GM18517 (cell line): ENCODE data around the gene OXCT1.
"Not testable (repeated sequence)": the region's sequence is repeated elsewhere in the genome, so short reads cannot be mapped to it uniquely, and the experiment has no call there.

Source experiments
- ATAC-seq: cut with Tn5 transposase; IDR thresholded peaks from one replicate; pipeline ENCODE4 v1.9.1; 2021; ENCODE audit warnings: mild to moderate bottlenecking, moderate library complexity; ENCODE audit not compliant: unreplicated experiment

The OXCT1 gene

GRCh38 chr5:41728281-41728680 is 141.9 kb downstream of the OXCT1 start:
- no peak for ATAC-seq

DNA sequence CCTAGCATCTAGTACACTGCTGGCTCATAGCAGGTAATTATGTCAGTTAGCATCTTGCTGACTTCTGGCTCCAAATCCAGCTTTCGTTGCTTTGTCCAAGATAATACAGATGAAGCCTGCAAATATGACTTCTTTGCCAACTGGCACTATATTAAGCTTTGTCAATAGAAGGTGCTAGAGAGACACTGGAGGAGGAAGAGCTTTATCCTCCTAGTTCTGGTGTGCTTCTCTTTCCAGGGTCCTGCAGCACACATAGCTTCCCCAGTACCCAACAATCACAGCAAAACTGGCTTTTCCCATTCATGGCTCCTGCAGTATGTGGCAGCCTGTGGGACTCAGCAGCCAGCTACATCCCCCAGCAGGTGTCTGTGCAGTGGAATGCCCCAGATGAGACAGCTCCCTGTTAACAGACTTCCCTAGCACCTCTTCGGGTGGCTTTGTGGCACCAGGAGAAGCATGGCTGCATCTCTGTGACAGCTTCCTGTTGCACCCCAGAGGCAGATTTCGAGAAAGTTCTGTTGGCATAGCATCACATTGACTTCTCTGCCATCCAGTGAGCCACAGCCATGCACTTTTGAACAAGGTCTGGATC is 147.8 kb downstream of the OXCT1 start:
- ATAC-seq, result no peak

GRCh38 chr5:41721516-41721915 is 148.7 kb downstream of the OXCT1 start:
- no peak for ATAC-seq

- no peak for ATAC-seq
Observed at GRCh38 chr5:41716382-41716781, 153.8 kb downstream of the OXCT1 start.

GRCh38 chr5:41714446-41714845 is 155.8 kb downstream of the OXCT1 start:
- not testable (repeated sequence) for ATAC-seq

DNA sequence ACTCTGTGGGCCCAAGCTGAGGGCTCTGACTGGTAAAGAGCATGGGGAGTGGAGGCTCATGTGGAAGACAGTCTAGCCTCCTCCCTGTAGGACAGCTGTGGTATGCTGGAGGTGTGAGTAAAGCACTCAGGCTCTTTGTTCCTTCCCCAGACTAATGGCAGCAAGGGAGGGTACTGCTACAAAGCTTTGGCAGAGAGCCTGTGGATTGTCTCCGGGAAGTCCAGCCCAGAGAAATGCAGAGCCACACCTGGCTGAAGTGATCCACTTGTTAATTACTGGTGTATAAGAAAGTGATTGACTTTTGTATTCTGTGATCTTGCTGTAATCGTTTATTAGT is 161.7 kb downstream of the OXCT1 start:
- no peak for ATAC-seq

DNA sequence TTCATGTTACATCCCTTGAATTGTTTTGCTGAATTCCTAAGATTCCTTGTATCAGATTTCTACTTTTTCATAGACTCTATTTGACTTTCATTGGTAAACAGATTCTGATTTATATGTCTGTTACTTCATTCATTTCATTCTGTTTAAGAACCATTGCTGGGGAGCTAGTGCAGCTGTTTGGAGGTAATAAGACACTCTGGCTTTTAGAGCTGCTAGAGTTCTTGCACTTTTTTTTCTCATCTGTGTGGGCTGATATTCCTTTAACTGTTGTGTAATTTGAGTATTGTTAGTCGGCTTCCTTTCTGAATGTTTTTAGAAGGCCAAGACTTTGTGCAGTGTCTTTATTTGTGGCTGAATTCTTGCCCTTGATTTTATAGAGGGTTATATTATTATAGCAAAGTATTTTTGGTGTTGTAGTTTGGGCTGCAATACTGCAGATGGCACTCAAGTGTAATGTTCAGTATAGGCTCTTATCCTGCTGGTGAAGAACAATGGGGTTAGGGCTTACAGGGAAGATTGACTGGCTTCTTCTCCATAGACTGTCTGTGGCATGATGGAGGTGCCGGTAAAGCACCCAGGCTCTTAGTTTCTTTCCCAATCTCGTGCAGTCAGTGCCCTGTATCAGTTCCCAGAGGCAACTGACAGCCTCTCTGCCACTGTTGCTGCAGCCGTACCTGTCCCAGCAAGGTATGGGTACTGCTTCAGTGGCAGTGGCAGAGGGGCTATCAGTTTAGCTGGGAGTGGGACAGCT is 162.2 kb downstream of the OXCT1 start:
- peak; percentile 88 for ATAC-seq

DNA sequence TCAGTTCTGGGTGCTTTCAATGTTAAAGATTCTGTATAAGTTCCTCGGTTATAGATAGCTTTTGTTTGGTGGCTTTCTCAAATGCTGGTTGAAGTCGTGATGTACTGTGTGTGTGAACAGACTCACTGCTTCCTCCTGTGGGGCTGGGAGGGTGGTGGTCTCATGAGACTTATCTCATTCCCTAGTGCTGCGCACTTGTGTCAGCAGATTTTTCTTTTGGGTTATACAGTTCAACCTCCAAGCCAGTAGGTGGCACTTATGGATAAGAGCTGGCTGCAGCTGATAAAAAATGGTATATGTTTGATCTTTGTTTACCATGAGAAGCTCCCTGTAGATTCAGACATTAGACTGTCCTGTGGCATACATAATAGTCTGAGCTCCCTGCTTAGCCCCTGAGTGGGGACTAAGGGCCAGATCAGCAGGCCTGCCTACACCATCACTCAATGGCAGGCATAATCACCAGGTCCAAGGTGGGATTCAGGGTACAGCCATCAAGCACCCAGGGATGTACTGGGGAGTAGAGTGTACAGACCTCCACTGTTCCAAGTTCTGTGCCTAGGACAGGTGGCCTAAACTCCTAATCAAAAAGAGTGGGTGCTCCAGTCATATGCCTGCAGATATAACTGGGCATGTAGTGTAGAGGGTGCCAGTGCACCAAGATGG is 174.2 kb downstream of the OXCT1 start:
- ATAC-seq, result no peak

- ATAC-seq, result no peak
Observed at GRCh38 chr5:41686767-41687166, 183.5 kb downstream of the OXCT1 start.

GRCh38 chr5:41686191-41686590 is 184.0 kb downstream of the OXCT1 start:
- no peak for ATAC-seq

- no peak for ATAC-seq
Observed at GRCh38 chr5:41683181-41683580, 187.0 kb downstream of the OXCT1 start.

- no peak for ATAC-seq
Observed at GRCh38 chr5:41682641-41683040, 187.6 kb downstream of the OXCT1 start.

- ATAC-seq, result no peak
Observed at GRCh38 chr5:41681840-41682239, 188.4 kb downstream of the OXCT1 start.
